ENCODE measurements around the gene MCTP1.

DNA sequence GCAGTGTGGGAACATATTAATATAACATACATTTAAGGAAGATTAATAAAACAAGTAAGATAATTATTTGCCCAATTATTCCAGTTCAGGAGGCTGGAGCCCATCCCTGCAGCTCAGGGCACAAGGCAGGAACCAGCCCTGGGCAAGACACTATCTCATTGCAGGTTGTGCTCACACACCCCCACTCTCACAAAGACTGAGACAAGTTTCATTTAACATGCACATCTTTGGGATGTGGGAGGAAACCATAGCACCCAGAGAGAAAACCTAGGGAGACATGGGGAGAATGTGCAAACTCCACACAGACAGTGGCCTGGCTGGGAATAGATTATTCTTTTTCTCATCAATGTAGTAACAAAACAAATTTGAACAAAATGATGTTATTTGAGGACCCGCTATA lies 279.1 kb downstream of the MCTP1 start:
- TF ChIP-seq, protein P1, sequence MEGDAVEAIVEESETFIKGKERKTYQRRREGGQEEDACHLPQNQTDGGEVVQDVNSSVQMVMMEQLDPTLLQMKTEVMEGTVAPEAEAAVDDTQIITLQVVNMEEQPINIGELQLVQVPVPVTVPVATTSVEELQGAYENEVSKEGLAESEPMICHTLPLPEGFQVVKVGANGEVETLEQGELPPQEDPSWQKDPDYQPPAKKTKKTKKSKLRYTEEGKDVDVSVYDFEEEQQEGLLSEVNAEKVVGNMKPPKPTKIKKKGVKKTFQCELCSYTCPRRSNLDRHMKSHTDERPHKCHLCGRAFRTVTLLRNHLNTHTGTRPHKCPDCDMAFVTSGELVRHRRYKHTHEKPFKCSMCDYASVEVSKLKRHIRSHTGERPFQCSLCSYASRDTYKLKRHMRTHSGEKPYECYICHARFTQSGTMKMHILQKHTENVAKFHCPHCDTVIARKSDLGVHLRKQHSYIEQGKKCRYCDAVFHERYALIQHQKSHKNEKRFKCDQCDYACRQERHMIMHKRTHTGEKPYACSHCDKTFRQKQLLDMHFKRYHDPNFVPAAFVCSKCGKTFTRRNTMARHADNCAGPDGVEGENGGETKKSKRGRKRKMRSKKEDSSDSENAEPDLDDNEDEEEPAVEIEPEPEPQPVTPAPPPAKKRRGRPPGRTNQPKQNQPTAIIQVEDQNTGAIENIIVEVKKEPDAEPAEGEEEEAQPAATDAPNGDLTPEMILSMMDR (IDR thresholded peaks at IDR 0.05), result no peak
- no peak for TF ChIP-seq POLR2A (IDR thresholded peaks at IDR 0.05)
